Measurements from ENCODE around the gene ZSWIM4. TPM values are rescaled to one million over a fixed set of nuclear protein-coding genes. Genes with fewer than 3 reads are reported as not detected.

ZSWIM4 gene
- total RNA-seq, 1 experiment from 2014 or later = 8.7 TPM

- Histone ChIP-seq H3K4me1 (ENCODE audit: control insufficient read depth, insufficient read depth, low read length) (peaks cover 16% of the 10 kb centered on the region), H3K4me3 (ENCODE audit: low read depth in 2 of 2, low read length in 2 of 2) (peak overlapping the region; percentile 16 to 49), H3K9me3 (ENCODE audit: control insufficient read depth, insufficient read depth, low read depth, low read length) (no peaks in the 10 kb centered on the region), H3K36me3 (ENCODE audit: control insufficient read depth, insufficient read depth, low read length) (no peaks in the 10 kb centered on the region), H3K27me3 (ENCODE audit: control insufficient read depth, insufficient read depth, low read length) (no peaks in the 10 kb centered on the region), H3K27ac (ENCODE audit: low read length) (peak overlapping the region; percentile 77)
- ChIA-PET POLR2A (interaction anchor here (0.6 kb wide), 2 partner anchors 29 to 168 kb away, joined by 3 to 7 read pairs; no protein-coding TSS in a partner anchor), CTCF (interaction anchor here (1.5 kb wide), 1 partner anchor 193 kb away, joined by 6 read pairs; no protein-coding TSS in a partner anchor)
- no TSS peak for BruUV-seq (replicated peaks)
- intact Hi-C loops (cut with micrococcal nuclease; ENCODE audit: unreplicated experiment) (loop anchor here (5.0 kb wide), 1 partner anchor 197 kb away; no protein-coding TSS in a partner anchor), in situ Hi-C loops (cut with HindIII; ENCODE audit: low pct_unique_long_range_greater_than_20kb, low sequenced_read_pairs) (no loop called here)
- TF ChIP-seq POLR2AphosphoS5 (IDR thresholded peaks at IDR 0.05; ENCODE audit: low read depth, low read length) = peak; percentile 65; the same call in 1 of the 2 replicates
- TF ChIP-seq SIN3A (IDR thresholded peaks at IDR 0.05; ENCODE audit: borderline replicate concordance, insufficient read depth, low read depth, low read length) = 0 out of 2 replicates have a peak, but pooled peaks have one; percentile 51
- TF ChIP-seq CTCF (IDR thresholded peaks at IDR 0.05) = peak; percentile 97
- TF ChIP-seq TCF7L2 (IDR thresholded peaks at IDR 0.05; ENCODE audit: low read depth, low read length) = no peak
- TF ChIP-seq, protein P1, sequence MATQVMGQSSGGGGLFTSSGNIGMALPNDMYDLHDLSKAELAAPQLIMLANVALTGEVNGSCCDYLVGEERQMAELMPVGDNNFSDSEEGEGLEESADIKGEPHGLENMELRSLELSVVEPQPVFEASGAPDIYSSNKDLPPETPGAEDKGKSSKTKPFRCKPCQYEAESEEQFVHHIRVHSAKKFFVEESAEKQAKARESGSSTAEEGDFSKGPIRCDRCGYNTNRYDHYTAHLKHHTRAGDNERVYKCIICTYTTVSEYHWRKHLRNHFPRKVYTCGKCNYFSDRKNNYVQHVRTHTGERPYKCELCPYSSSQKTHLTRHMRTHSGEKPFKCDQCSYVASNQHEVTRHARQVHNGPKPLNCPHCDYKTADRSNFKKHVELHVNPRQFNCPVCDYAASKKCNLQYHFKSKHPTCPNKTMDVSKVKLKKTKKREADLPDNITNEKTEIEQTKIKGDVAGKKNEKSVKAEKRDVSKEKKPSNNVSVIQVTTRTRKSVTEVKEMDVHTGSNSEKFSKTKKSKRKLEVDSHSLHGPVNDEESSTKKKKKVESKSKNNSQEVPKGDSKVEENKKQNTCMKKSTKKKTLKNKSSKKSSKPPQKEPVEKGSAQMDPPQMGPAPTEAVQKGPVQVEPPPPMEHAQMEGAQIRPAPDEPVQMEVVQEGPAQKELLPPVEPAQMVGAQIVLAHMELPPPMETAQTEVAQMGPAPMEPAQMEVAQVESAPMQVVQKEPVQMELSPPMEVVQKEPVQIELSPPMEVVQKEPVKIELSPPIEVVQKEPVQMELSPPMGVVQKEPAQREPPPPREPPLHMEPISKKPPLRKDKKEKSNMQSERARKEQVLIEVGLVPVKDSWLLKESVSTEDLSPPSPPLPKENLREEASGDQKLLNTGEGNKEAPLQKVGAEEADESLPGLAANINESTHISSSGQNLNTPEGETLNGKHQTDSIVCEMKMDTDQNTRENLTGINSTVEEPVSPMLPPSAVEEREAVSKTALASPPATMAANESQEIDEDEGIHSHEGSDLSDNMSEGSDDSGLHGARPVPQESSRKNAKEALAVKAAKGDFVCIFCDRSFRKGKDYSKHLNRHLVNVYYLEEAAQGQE (IDR thresholded peaks at IDR 0.05; ENCODE audit: insufficient read depth in 1 of 2, low read depth in 2 of 2, low read length in 1 of 2) = no peak
- DNase-seq (ENCODE audit: low read depth, low spot score) = peak; percentile 72
- peak; percentile 90 for ATAC-seq
Measured at GRCh38 chr19:13880059-13881043, 85.1 kb downstream of the ZSWIM4 start.

GRCh38 chr19:13881251-13881691 lies 86.0 kb downstream of the ZSWIM4 start:
- BruUV-seq (replicated peaks) = no TSS peak
- in situ Hi-C loops (cut with HindIII; ENCODE audit: low pct_unique_long_range_greater_than_20kb, low sequenced_read_pairs) = no loop called here
- Histone ChIP-seq H3K4me3 (ENCODE audit: low read depth in 2 of 2, low read length in 2 of 2) (no peak overlapping the region), H3K27me3 (ENCODE audit: control insufficient read depth, insufficient read depth, low read length) (no peaks in the 10 kb centered on the region), H3K9me3 (ENCODE audit: control insufficient read depth, insufficient read depth, low read depth, low read length) (no peaks in the 10 kb centered on the region), H3K36me3 (ENCODE audit: control insufficient read depth, insufficient read depth, low read length) (no peaks in the 10 kb centered on the region), H3K4me1 (ENCODE audit: control insufficient read depth, insufficient read depth, low read length) (peaks cover 16% of the 10 kb centered on the region), H3K27ac (ENCODE audit: low read length) (peak overlapping the region; percentile 34; the same call in 1 of the 2 replicates)
- ChIA-PET CTCF (no interaction called here), POLR2A (interaction anchor here (0.7 kb wide), 1 partner anchor 194 kb away, joined by 7 read pairs; no protein-coding TSS in a partner anchor)
- DNase-seq (ENCODE audit: low read depth, low spot score) = no peak
- no peak for TF ChIP-seq CTCF (IDR thresholded peaks at IDR 0.05)
- no peak for TF ChIP-seq SIN3A (IDR thresholded peaks at IDR 0.05; ENCODE audit: borderline replicate concordance, insufficient read depth, low read depth, low read length)
- TF ChIP-seq TCF7L2 (IDR thresholded peaks at IDR 0.05; ENCODE audit: low read depth, low read length) = no peak
- TF ChIP-seq, protein P1 (IDR thresholded peaks at IDR 0.05; ENCODE audit: insufficient read depth in 1 of 2, low read depth in 2 of 2, low read length in 1 of 2) = no peak
- no peak for TF ChIP-seq POLR2AphosphoS5 (IDR thresholded peaks at IDR 0.05; ENCODE audit: low read depth, low read length)
- intact Hi-C loops (cut with micrococcal nuclease; ENCODE audit: unreplicated experiment) = loop anchor here (5.0 kb wide), 1 partner anchor 196 kb away; no protein-coding TSS in a partner anchor
- no peak for ATAC-seq

All from Panc1 (cell line).